H1 (cell line): ENCODE results near the gene RTP1. TPM values are rescaled to one million over a fixed set of nuclear protein-coding genes. Genes with fewer than 3 reads are reported as not detected.

ENCODE experiments used
- CTCF ChIA-PET: fragments of 300-600 bp; sonication (Branson Sonifier 250); formaldehyde crosslinking; loops from one replicate; lab custom pipeline; 2021; ENCODE audit not compliant: partially characterized antibody; lab: Charles Lee
- POLR2A ChIA-PET: fragments of 300-600 bp; sonication (Branson Sonifier 250); formaldehyde crosslinking; loops from one replicate; lab custom pipeline; 2021; ENCODE audit warnings: inconsistent platforms; ENCODE audit not compliant: partially characterized antibody; lab: Charles Lee
- DNase-seq, 2 experiments: peaks; one replicate each; pipeline versions ENCODE4 v3.0.0 to v3.0.0-alpha.2; 2010 to 2022; ENCODE audit warnings: low spot score in 2 of 2, low read depth in 1 of 2, mixed read lengths in 1 of 2
- FAIRE-seq: peaks from 2 replicates; lab custom pipeline; 2011; peaks lifted over from hg19 to GRCh38; lab: Jason Lieb, UNC
- H2AFZ ChIP-seq: 2 replicates; pipeline ENCODE4 v1.8.1; 2012; ENCODE audit warnings: low read length, inconsistent platforms
- H2AK5ac ChIP-seq: 2 replicates; pipeline ENCODE4 v1.6.1; 2013; ENCODE audit warnings: low read depth, low read length
- H2BK120ac ChIP-seq: replicated peaks from 2 replicates; pipeline ENCODE3; 2013; ENCODE audit warnings: low read depth, low read length, inconsistent platforms
- H2BK12ac ChIP-seq: 2 replicates; pipeline ENCODE4 v1.6.1; 2013; ENCODE audit warnings: low read depth, low read length
- H2BK15ac ChIP-seq: 2 replicates; pipeline ENCODE4 v1.6.1; 2013; ENCODE audit warnings: low read length
- H2BK20ac ChIP-seq: 2 replicates; pipeline ENCODE4 v1.6.1; 2013; ENCODE audit warnings: low read length
- H2BK5ac ChIP-seq: 2 replicates; pipeline ENCODE4 v1.6.1; 2013; ENCODE audit warnings: low read depth, low read length
- H3K14ac ChIP-seq: 2 replicates; pipeline ENCODE4 v1.6.1; 2013; ENCODE audit warnings: inconsistent platforms; ENCODE audit not compliant: insufficient read length
- H3K18ac ChIP-seq: 2 replicates; pipeline ENCODE4 v1.6.1; 2013; ENCODE audit warnings: low read length; ENCODE audit errors: extremely low read depth
- H3K23ac ChIP-seq: 2 replicates; pipeline ENCODE4 v1.6.1; 2013; ENCODE audit warnings: inconsistent platforms; ENCODE audit not compliant: insufficient read length
- H3K23me2 ChIP-seq: 2 replicates; pipeline ENCODE4 v1.6.1; 2013; ENCODE audit warnings: low read depth, low read length
- H3K27ac ChIP-seq: 2 replicates; pipeline ENCODE4 v1.6.1; 2011; ENCODE audit warnings: low read depth, low read length, inconsistent platforms
- H3K27me3 ChIP-seq, 4 experiments: replicated peaks in 1 of 4; 1 replicate in 1 of 4; 2 replicates in 3 of 4; pipeline versions ENCODE4 v1.6.1 to v1.8.1; 2011 to 2013; ENCODE audit warnings: low read length in 3 of 4, mild to moderate bottlenecking in 3 of 4, inconsistent platforms in 2 of 4, mixed read lengths in 2 of 4, moderate library complexity in 1 of 4; ENCODE audit not compliant: control insufficient read depth in 3 of 4, insufficient read depth in 3 of 4; ENCODE audit errors: extremely low read depth in 1 of 4
- H3K36me3 ChIP-seq, 4 experiments: 2 replicates each; pipeline versions ENCODE4 v1.6.1 to v1.8.1; 2011 to 2013; ENCODE audit warnings: mild to moderate bottlenecking in 4 of 4, low read length in 3 of 4, moderate library complexity in 2 of 4, control low read depth in 1 of 4, inconsistent platforms in 1 of 4; ENCODE audit not compliant: insufficient read depth in 4 of 4, control insufficient read depth in 2 of 4
- H3K4ac ChIP-seq: replicated peaks from 2 replicates; pipeline ENCODE3; 2013; ENCODE audit warnings: low read length, low read depth, mixed read lengths, inconsistent platforms; ENCODE audit not compliant: insufficient read length
- H3K4me1 ChIP-seq, 4 experiments: replicated peaks in 1 of 4; 1 replicate in 1 of 4; 2 replicates in 3 of 4; pipeline versions ENCODE4 v1.6.1 to v1.8.1; 2011 to 2013; ENCODE audit warnings: low read length in 3 of 4, inconsistent platforms in 2 of 4, mixed read lengths in 1 of 4; ENCODE audit not compliant: insufficient read depth in 4 of 4, control insufficient read depth in 3 of 4
- H3K4me2 ChIP-seq, 2 experiments: 2 replicates each; pipeline versions ENCODE4 v1.6.1 to v1.8.1; 2011 to 2013; ENCODE audit warnings: low read depth in 2 of 2, low read length in 2 of 2, control low read depth in 1 of 2, inconsistent platforms in 1 of 2, mild to moderate bottlenecking in 1 of 2; ENCODE audit not compliant: insufficient read depth in 1 of 2
- H3K4me3 ChIP-seq, 4 experiments: fragments of 200-600, 300-600 bp in 1 of 4; sonication (generic), shearing (Covaris generic), sonication (Bioruptor Twin) in 1 of 4; 2 replicates each; pipeline versions ENCODE4 v1.5.1 to v1.8.1; 2011 to 2016; ENCODE audit warnings: low read length in 4 of 4, low read depth in 3 of 4, control low read depth in 2 of 4, inconsistent platforms in 2 of 4, mild to moderate bottlenecking in 2 of 4, mixed read lengths in 1 of 4, moderate library complexity in 1 of 4; ENCODE audit not compliant: insufficient read depth in 2 of 4; ENCODE audit errors: extremely low read depth in 1 of 4
- H3K56ac ChIP-seq: replicated peaks from 2 replicates; pipeline ENCODE3; 2013; ENCODE audit warnings: low read depth, mild to moderate bottlenecking, mixed read lengths, low read length, inconsistent platforms; ENCODE audit not compliant: insufficient read length
- H3K79me1 ChIP-seq: 2 replicates; pipeline ENCODE4 v1.6.1; 2013; ENCODE audit warnings: low read depth, low read length, control low read depth
- H3K79me2 ChIP-seq, 2 experiments: 2 replicates each; pipeline versions ENCODE4 v1.6.1 to v1.8.1; 2012 to 2013; ENCODE audit warnings: low read length in 2 of 2, mild to moderate bottlenecking in 2 of 2, inconsistent platforms in 1 of 2; ENCODE audit not compliant: insufficient read depth in 2 of 2, control insufficient read depth in 1 of 2
- H3K9ac ChIP-seq, 4 experiments: replicated peaks in 1 of 4; 1 replicate in 1 of 4; 2 replicates in 3 of 4; pipeline versions ENCODE4 v1.6.1 to v1.8.1; 2011 to 2013; ENCODE audit warnings: low read depth in 3 of 4, low read length in 3 of 4, control low read depth in 2 of 4, mild to moderate bottlenecking in 2 of 4, moderate library complexity in 2 of 4, inconsistent platforms in 1 of 4; ENCODE audit errors: extremely low read depth in 1 of 4
- H3K9me3 ChIP-seq, 2 experiments: 2 replicates each; pipeline versions ENCODE4 v1.6.1 to v1.8.1; 2012 to 2013; ENCODE audit warnings: mild to moderate bottlenecking in 2 of 2, moderate library complexity in 2 of 2, control low read depth in 1 of 2, inconsistent platforms in 1 of 2, low read depth in 1 of 2, low read length in 1 of 2, mixed read lengths in 1 of 2; ENCODE audit not compliant: insufficient read depth in 2 of 2
- H4K20me1 ChIP-seq, 2 experiments: replicated peaks in 1 of 2; 2 replicates each; pipeline versions ENCODE3 to v1.8.1; 2011 to 2013; ENCODE audit warnings: inconsistent platforms in 2 of 2, low read length in 2 of 2, mild to moderate bottlenecking in 1 of 2; ENCODE audit not compliant: insufficient read depth in 2 of 2, control insufficient read depth in 1 of 2
- H4K5ac ChIP-seq: 2 replicates; pipeline ENCODE4 v1.6.1; 2013; ENCODE audit warnings: low read length, low read depth, mixed read lengths, inconsistent platforms; ENCODE audit not compliant: insufficient read length
- H4K8ac ChIP-seq: 2 replicates; pipeline ENCODE4 v1.8.0; 2013; ENCODE audit warnings: mild to moderate bottlenecking, moderate library complexity, low read length, inconsistent platforms; ENCODE audit not compliant: insufficient read depth; ENCODE audit errors: extremely low read depth
- H4K91ac ChIP-seq: replicated peaks from 2 replicates; pipeline ENCODE3; 2013; ENCODE audit warnings: low read length, mixed read lengths, inconsistent platforms; ENCODE audit not compliant: insufficient read length
- CBX5 ChIP-seq: fragments of 300-800, 300-1000 bp; sonication (generic); IDR thresholded peaks from 2 replicates; pipeline ENCODE4 v1.7.1; 2016; ENCODE audit warnings: antibody characterized with exemption, low read length, low read depth
- CHD1 ChIP-seq: IDR thresholded peaks from 2 replicates; pipeline ENCODE4 v1.6.1; 2012; ENCODE audit warnings: low read depth, low read length, improper control_type of control experiment
- GTF2F1 ChIP-seq: IDR thresholded peaks from 2 replicates; pipeline ENCODE4 v1.6.1; 2012; ENCODE audit warnings: low read depth, low read length, improper control_type of control experiment, borderline replicate concordance
- HDAC6 ChIP-seq: IDR thresholded peaks from one replicate; pipeline ENCODE4 v1.7.1; 2012; ENCODE audit warnings: low read depth, mild to moderate bottlenecking, inconsistent platforms, low read length, moderate library complexity
- SAP30 ChIP-seq: fragments of 300-600 bp; sonication (generic); IDR thresholded peaks from 2 replicates; pipeline ENCODE4 v1.7.1; 2012; ENCODE audit warnings: low read length, moderate library complexity, mild to moderate bottlenecking, inconsistent platforms; ENCODE audit not compliant: insufficient read depth, insufficient replicate concordance
- TAF7 ChIP-seq: optimal IDR thresholded peaks from 2 replicates; pipeline ENCODE3; 2011; ENCODE audit warnings: low read depth, mild to moderate bottlenecking, inconsistent platforms, low read length, moderate library complexity, borderline replicate concordance
- ZNF274 ChIP-seq: IDR thresholded peaks from 2 replicates; pipeline ENCODE4 v1.7.0; 2012; ENCODE audit warnings: low read length, borderline replicate concordance; ENCODE audit errors: extremely low read depth
- WGBS, 2 experiments: shearing (Covaris generic) in 1 of 2; methylation state at CpG; one replicate each; pipeline versions ENCODE4 v1.1.6 to v1.1.7; 2013 to 2015; ENCODE audit warnings: low lambda C conversion rate in 2 of 2, mixed read lengths in 2 of 2, inconsistent platforms in 1 of 2, low coverage in 1 of 2, missing lambda C conversion rate in 1 of 2; ENCODE audit not compliant: insufficient replicate concordance in 2 of 2, insufficient coverage in 1 of 2, insufficient read length in 1 of 2; ENCODE audit errors: extremely low coverage in 1 of 2, missing lambda C conversion rate in 1 of 2; 5-methylcytosine and 5-hydroxymethylcytosine counted together
- polyA plus RNA-seq, 7 experiments: library from polyadenylated mRNA; depleted of rRNA in 3 of 7; stranded (reverse) in 5 of 7; unstranded in 2 of 7; fragments of >200 nt in 5 of 7; fragments of 200-250 nt in 2 of 7; gene quantifications; 1 replicate in 5 of 7; 2 replicates in 1 of 7; 4 replicates in 1 of 7; pipeline versions ENCODE4 v1.2.1 to v1.2.3, GENCODE V29; 2011 to 2013; ENCODE audit warnings: missing spikeins in 2 of 7, mixed read lengths in 2 of 7
- total RNA-seq: library from RNA; stranded (reverse); fragmentation: NEBNext Ultra II Directional; extraction: Animal tissue kit (Norgen Biotek cat#: 25700); gene quantifications from 2 replicates; pipeline ENCODE4 v1.2.1, GENCODE V29; 2021

The RTP1 gene
- total and polyA plus RNA-seq, 2 of the 8 experiments (the other 6 are each of a cell fraction or from before 2014, with no cell fraction given): 2.9 to 3.0 TPM

GRCh38 chr3:187167777-187168176 lies 29.5 kb upstream of the RTP1 start:
- no peak overlapping the region for H2BK120ac ChIP-seq
- H3K56ac ChIP-seq: no peak overlapping the region
- no peaks in the 10 kb centered on the region for H3K9me3 ChIP-seq
- H3K4me3 ChIP-seq: no peak overlapping the region
- H2AK5ac ChIP-seq: no peak overlapping the region
- peaks cover 2 to 13% (median 5%) of the 10 kb centered on the region in 4 experiments; a peak in 5 of 7 replicates for H3K4me1 ChIP-seq
- H3K4ac ChIP-seq: no peak overlapping the region
- peaks cover 0 to 23% (median 5%) of the 10 kb centered on the region in 4 experiments; a peak in 3 of 8 replicates for H3K36me3 ChIP-seq
- H2BK5ac ChIP-seq: no peak overlapping the region
- POLR2A ChIA-PET: interaction anchor here (1.5 kb wide), 1 partner anchor 14 kb away, joined by 8 read pairs; no protein-coding TSS in a partner anchor
- no peak overlapping the region for H3K27ac ChIP-seq
- H4K5ac ChIP-seq: no peak overlapping the region
- H3K27me3 ChIP-seq: no peaks in the 10 kb centered on the region
- H4K91ac ChIP-seq: no peak overlapping the region
- peaks cover 0 to 4% of the 10 kb centered on the region in 2 experiments for H4K20me1 ChIP-seq
- no peaks in the 10 kb centered on the region; the same call in 1 of the 2 replicates for H3K79me1 ChIP-seq
- no peak for FAIRE-seq
- H3K23me2 ChIP-seq: no peaks in the 10 kb centered on the region
- no peak overlapping the region for H4K8ac ChIP-seq
- TF ChIP-seq HDAC6: no peak
- TF ChIP-seq TAF7: no peak
- no peak for TF ChIP-seq SAP30
- no peak for TF ChIP-seq CBX5
- no peak for TF ChIP-seq CHD1
- no peak for TF ChIP-seq GTF2F1
- TF ChIP-seq ZNF274: no peak
- TF ChIP-seq, all 59 proteins: peak for 0
- Histone ChIP-seq H2BK12ac (no peak overlapping the region), H3K79me2 (peaks cover 0 to 4% of the 10 kb centered on the region in 2 experiments; a peak in 1 of 4 replicates), H3K18ac (no peak overlapping the region), H2BK20ac (no peak overlapping the region), H3K23ac (no peak overlapping the region), H2BK15ac (no peak overlapping the region), H3K9ac (no peak overlapping the region), H3K14ac (no peak overlapping the region), H2AFZ (no peak overlapping the region), H3K4me2 (no peak overlapping the region)
- 89% methylated on average over 5 of the region's 5 CpGs; no CpG with 5 or more reads in 1 of the 2 experiments for WGBS, 2 experiments
- DNase-seq: no peak
- CTCF ChIA-PET: interaction anchor here (1.3 to 2.4 kb wide), 5 partner anchors 27 to 512 kb away, joined by 3 to 5 read pairs (median 4); partner anchors contain the start of gene RPL39L
